SK-N-MC (cell line): ENCODE results near the gene TRIM13.

Experiments used
- EZH2 ChIP-seq: fragments of 200-600 bp; sonication (generic); IDR thresholded peaks from one replicate; pipeline ENCODE4 v1.6.1; 2017; ENCODE audit warnings: antibody characterized with exemption
- POLR2AphosphoS5 ChIP-seq: IDR thresholded peaks from 2 replicates; pipeline ENCODE4 v1.6.1; 2012; ENCODE audit warnings: mild to moderate bottlenecking, low read depth, low read length, borderline replicate concordance

DNA sequence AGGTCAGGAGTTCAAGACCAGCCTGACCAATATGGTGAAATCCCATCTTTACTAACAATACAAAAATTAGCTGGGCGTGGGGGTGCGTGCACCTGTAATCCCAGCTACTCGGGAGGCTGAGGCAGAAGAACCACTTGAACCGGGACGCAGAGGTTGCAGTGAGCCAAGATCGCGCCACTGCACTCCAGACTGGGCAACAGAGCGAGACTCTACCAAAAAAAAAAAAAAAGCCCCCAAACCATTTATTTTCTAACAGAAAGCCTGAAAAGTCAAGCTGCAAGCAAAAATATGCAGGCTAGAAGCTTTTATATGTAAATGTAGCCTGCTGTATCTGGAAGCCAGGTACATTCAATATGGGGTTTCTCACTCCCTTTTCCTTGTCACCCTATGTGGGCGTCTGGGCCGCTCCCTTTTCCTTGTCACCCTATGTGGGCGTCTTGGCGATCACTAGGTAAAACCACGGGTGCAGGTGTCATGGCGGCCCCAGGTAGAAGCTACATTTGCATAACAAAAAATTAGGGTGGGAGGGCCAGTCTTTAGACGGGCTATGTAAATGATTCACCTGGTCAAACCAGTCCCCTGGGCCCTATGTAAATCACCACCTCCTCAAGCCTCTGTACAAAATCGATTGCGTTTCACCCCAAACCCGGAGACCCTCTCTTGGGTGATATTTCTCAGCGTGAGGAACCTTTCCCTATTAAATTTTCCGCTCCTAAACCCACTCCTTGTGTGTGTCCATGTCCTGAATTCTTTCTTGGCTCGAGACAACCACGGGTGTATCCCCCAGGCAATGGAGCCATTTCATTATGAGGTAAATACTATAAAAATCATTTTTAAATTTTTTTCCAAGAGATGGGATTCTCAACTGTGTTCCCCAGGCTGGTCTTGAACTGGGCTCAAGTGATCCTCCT, 2.1 kb downstream of the TRIM13 start:
- TF ChIP-seq EZH2 (no peak), POLR2AphosphoS5 (no peak)
